Lower lobe of right lung (tissue), 2 donors: ENCODE data around the gene GSG1L. TPM values are rescaled to one million over a fixed set of nuclear protein-coding genes. Genes with fewer than 3 reads are reported as not detected.

ENCODE experiments used
- ATAC-seq, 2 donors: fragments of 200-7000 bp; cut with Tn5 transposase; one replicate each; pipeline ENCODE4 v1.9.1; 2020 to 2022; ENCODE audit warnings: mild to moderate bottlenecking in 2 of 2, moderate library complexity in 2 of 2
- DNase-seq: peaks from one replicate; pipeline ENCODE4 v3.0.0-alpha.2; 2020
- H3K27ac ChIP-seq: fragments of 200-600 bp; one replicate; pipeline ENCODE4 v1.8.0; 2022
- H3K27me3 ChIP-seq: fragments of 200-600 bp; one replicate; pipeline ENCODE4 v1.8.0; 2022; ENCODE audit warnings: low read depth
- H3K36me3 ChIP-seq: fragments of 200-600 bp; one replicate; pipeline ENCODE4 v1.8.0; 2022; ENCODE audit warnings: mild to moderate bottlenecking
- H3K4me1 ChIP-seq: fragments of 200-600 bp; one replicate; pipeline ENCODE4 v1.8.0; 2022
- H3K4me3 ChIP-seq: fragments of 200-600 bp; one replicate; pipeline ENCODE4 v1.8.0; 2022; ENCODE audit warnings: mild to moderate bottlenecking
- H3K9me3 ChIP-seq: fragments of 200-600 bp; one replicate; pipeline ENCODE4 v1.8.0; 2022
- intact Hi-C: fragments of 100-400 bp; cut with DNase I; formaldehyde crosslinking; loops from one replicate; pipeline ENCODE4 v1.11.0; 2022
- total RNA-seq: library from RNA; stranded (reverse); fragmentation: NEBNext Ultra II Directional; extraction: Animal tissue kit (Norgen Biotek cat#: 25700); gene quantifications from one replicate; pipeline ENCODE4 v1.2.1, GENCODE V29; 2021
- TF ChIP-seq, protein P1 (sequence below): fragments of 200-600 bp; IDR thresholded peaks from one replicate; pipeline ENCODE4 v1.8.0; 2022; ENCODE audit warnings: antibody characterized with exemption, mild to moderate bottlenecking
- donor health status: DM: no; HTN: yes; CAD: no; lungs with severe emphysema.

Gene GSG1L
- total RNA-seq, 1 donor from 2014 or later = 0.30 TPM

GRCh38 chr16:28039493-28039892, 24.0 kb downstream of the GSG1L start:
- Histone ChIP-seq H3K36me3 (no peaks in the 10 kb centered on the region), H3K27ac (no peak overlapping the region), H3K4me3 (no peak overlapping the region), H3K27me3 (peaks cover 5% of the 10 kb centered on the region), H3K4me1 (no peaks in the 10 kb centered on the region), H3K9me3 (no peaks in the 10 kb centered on the region)
- intact Hi-C loops = no loop called here
- no peak for ATAC-seq
- no peak for DNase-seq
- TF ChIP-seq, protein P1, sequence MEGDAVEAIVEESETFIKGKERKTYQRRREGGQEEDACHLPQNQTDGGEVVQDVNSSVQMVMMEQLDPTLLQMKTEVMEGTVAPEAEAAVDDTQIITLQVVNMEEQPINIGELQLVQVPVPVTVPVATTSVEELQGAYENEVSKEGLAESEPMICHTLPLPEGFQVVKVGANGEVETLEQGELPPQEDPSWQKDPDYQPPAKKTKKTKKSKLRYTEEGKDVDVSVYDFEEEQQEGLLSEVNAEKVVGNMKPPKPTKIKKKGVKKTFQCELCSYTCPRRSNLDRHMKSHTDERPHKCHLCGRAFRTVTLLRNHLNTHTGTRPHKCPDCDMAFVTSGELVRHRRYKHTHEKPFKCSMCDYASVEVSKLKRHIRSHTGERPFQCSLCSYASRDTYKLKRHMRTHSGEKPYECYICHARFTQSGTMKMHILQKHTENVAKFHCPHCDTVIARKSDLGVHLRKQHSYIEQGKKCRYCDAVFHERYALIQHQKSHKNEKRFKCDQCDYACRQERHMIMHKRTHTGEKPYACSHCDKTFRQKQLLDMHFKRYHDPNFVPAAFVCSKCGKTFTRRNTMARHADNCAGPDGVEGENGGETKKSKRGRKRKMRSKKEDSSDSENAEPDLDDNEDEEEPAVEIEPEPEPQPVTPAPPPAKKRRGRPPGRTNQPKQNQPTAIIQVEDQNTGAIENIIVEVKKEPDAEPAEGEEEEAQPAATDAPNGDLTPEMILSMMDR = no peak

DNA sequence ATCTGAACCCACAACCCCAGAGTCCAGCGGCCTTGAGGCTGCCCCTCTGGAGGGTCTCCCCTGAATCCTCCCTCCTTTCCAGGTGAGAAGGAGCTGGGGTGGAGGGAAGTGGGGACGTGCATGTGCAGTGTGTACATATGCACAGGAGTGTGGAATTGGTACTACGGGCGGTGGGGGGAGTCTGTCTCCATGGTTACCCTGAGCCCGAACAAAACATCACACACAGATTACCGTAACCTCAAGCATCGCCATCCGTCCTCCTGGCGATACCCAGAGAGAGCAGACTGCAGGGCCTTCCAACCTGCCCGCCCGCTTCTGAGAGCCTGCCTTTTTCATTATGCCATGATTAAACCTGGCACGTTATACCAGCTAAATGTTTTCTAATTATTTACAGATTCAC, 25.1 kb downstream of the GSG1L start:
- Histone ChIP-seq H3K27ac (no peak overlapping the region), H3K4me1 (no peaks in the 10 kb centered on the region), H3K9me3 (no peaks in the 10 kb centered on the region), H3K36me3 (no peaks in the 10 kb centered on the region), H3K4me3 (no peak overlapping the region), H3K27me3 (peaks cover 5% of the 10 kb centered on the region)
- no peak for ATAC-seq
- no peak for DNase-seq
- intact Hi-C loops = no loop called here
- TF ChIP-seq, protein P1 = no peak

DNA sequence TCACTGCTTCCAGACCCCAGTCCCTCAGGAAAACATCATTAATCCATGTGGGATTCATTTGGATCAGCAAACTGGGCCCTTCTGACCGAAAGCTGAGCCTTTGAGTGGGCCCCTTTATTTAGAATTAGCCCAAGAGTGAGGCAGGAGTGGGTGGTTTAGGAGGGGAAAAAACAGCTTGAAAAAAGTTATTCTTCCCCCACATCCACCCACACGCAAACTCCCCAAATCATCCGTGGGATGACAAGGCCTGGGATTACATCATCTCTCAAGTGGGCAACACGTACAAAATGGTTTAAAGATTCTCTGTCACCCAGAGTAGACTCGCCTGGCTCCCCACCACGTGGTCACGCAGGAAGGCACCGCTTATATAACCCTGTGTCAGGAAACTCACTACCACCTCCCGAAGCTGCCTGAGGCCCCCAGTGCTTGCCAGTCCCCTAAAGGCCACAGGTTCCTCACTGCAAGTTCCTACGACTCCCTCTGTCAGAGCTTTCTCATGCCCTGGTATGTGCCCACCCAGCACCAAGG, 27.6 kb downstream of the GSG1L start:
- Histone ChIP-seq H3K36me3 (no peaks in the 10 kb centered on the region), H3K27me3 (peaks cover 5% of the 10 kb centered on the region), H3K4me1 (no peaks in the 10 kb centered on the region), H3K4me3 (no peak overlapping the region), H3K27ac (no peak overlapping the region), H3K9me3 (no peaks in the 10 kb centered on the region)
- intact Hi-C loops = no loop called here
- DNase-seq = no peak
- TF ChIP-seq, protein P1 = no peak
- ATAC-seq = no peak

- ATAC-seq (no peak), DNase-seq (no peak)
- intact Hi-C loops = no loop called here
- Histone ChIP-seq H3K4me3 (no peak overlapping the region), H3K27ac (no peak overlapping the region), H3K9me3 (no peaks in the 10 kb centered on the region), H3K4me1 (no peaks in the 10 kb centered on the region), H3K36me3 (no peaks in the 10 kb centered on the region), H3K27me3 (peaks cover 5% of the 10 kb centered on the region)
- TF ChIP-seq, protein P1 = no peak
Observed at GRCh38 chr16:28033870-28034269, 29.6 kb downstream of the GSG1L start.

- TF ChIP-seq, protein P1 = no peak
- Histone ChIP-seq H3K4me1 (no peaks in the 10 kb centered on the region), H3K4me3 (no peak overlapping the region), H3K27ac (no peak overlapping the region), H3K36me3 (no peaks in the 10 kb centered on the region), H3K9me3 (no peaks in the 10 kb centered on the region), H3K27me3 (no peaks in the 10 kb centered on the region)
- DNase-seq (no peak), ATAC-seq (no peak)
- intact Hi-C loops = no loop called here
Observed at GRCh38 chr16:28029387-28030002, 34.0 kb downstream of the GSG1L start.
